Measurements from ENCODE around the gene POLR1E.

- TF ChIP-seq CTCF (IDR thresholded peaks at IDR 0.05) (no peak), USF2 (CRISPR knock-in tag; IDR thresholded peaks at IDR 0.05) (no peak), MLX (CRISPR knock-in tag; IDR thresholded peaks at IDR 0.05) (no peak), ELF4 (CRISPR knock-in tag; IDR thresholded peaks at IDR 0.05; ENCODE audit: low read depth) (no peak), NFYB (CRISPR knock-in tag; conservative IDR thresholded peaks at IDR 0.05; ENCODE audit: low read depth) (no peak), SOX15 (CRISPR knock-in tag; IDR thresholded peaks at IDR 0.05) (no peak), SP1 (CRISPR knock-in tag; conservative IDR thresholded peaks at IDR 0.05) (no peak), NR1H2 (CRISPR knock-in tag; IDR thresholded peaks at IDR 0.05) (no peak)
Observed at GRCh38 chr9:37466037-37466709, 19.6 kb upstream of the POLR1E start.

Measured in WTC11 (cell line).